Astrocyte (in vitro differentiated cells and primary cell): ENCODE results near the gene SIRPB1. TPM values are rescaled to one million over a fixed set of nuclear protein-coding genes. Genes with fewer than 3 reads are reported as not detected.

Experiments used
- DNase-seq: peaks from one replicate; pipeline ENCODE4 v3.0.0-alpha.2; 2010; ENCODE audit warnings: low read depth
- FAIRE-seq: peaks from 2 replicates; lab custom pipeline; 2011; peaks lifted over from hg19 to GRCh38; lab: Jason Lieb, UNC
- H2AFZ ChIP-seq: 2 replicates; pipeline ENCODE4 v1.6.0; 2012; ENCODE audit warnings: low read depth, low read length, inconsistent platforms
- H3K27ac ChIP-seq: 2 replicates; pipeline ENCODE4 v1.5.1; 2011; ENCODE audit warnings: low read depth, low read length, inconsistent platforms
- H3K27me3 ChIP-seq: 2 replicates; pipeline ENCODE4 v1.6.0; 2011; ENCODE audit warnings: low read length, inconsistent platforms; ENCODE audit not compliant: insufficient read depth
- H3K36me3 ChIP-seq: 2 replicates; pipeline ENCODE4 v1.5.1; 2011; ENCODE audit warnings: low read length, inconsistent platforms; ENCODE audit not compliant: insufficient read depth
- H3K4me1 ChIP-seq: 2 replicates; pipeline ENCODE4 v1.5.1; 2011; ENCODE audit warnings: low read length, inconsistent platforms; ENCODE audit not compliant: insufficient read depth
- H3K4me2 ChIP-seq: 2 replicates; pipeline ENCODE4 v1.6.0; 2012; ENCODE audit warnings: low read length, inconsistent platforms
- H3K4me3 ChIP-seq: 2 replicates; pipeline ENCODE4 v1.5.1; 2011; ENCODE audit warnings: low read depth, mild to moderate bottlenecking, low read length, inconsistent platforms; ENCODE audit not compliant: insufficient read depth
- H3K79me2 ChIP-seq: 2 replicates; pipeline ENCODE4 v1.6.0; 2012; ENCODE audit warnings: mild to moderate bottlenecking, low read length, inconsistent platforms; ENCODE audit not compliant: insufficient read depth
- H3K9ac ChIP-seq: 2 replicates; pipeline ENCODE4 v1.6.0; 2012; ENCODE audit warnings: mild to moderate bottlenecking, low read length, inconsistent platforms
- H3K9me3 ChIP-seq: 2 replicates; pipeline ENCODE4 v1.5.1; 2012; ENCODE audit warnings: low read depth, mild to moderate bottlenecking, low read length, inconsistent platforms; ENCODE audit not compliant: insufficient read depth
- H4K20me1 ChIP-seq: 2 replicates; pipeline ENCODE4 v1.6.0; 2012; ENCODE audit warnings: low read length, inconsistent platforms; ENCODE audit not compliant: insufficient read depth
- H3K27ac Mint-ChIP-seq: one replicate; pipeline ENCODE4 v1.8.0; 2021; ENCODE audit warnings: mild to moderate bottlenecking, mixed read lengths; ENCODE audit not compliant: unreplicated experiment
- H3K27me3 Mint-ChIP-seq: one replicate; pipeline ENCODE4 v1.8.0; 2021; ENCODE audit warnings: low read depth, mixed read lengths; ENCODE audit not compliant: unreplicated experiment
- H3K36me3 Mint-ChIP-seq: one replicate; pipeline ENCODE4 v1.8.0; 2021; ENCODE audit warnings: low read depth, mixed read lengths; ENCODE audit not compliant: unreplicated experiment
- H3K4me1 Mint-ChIP-seq: one replicate; pipeline ENCODE4 v1.8.0; 2021; ENCODE audit warnings: low read depth, mixed read lengths; ENCODE audit not compliant: unreplicated experiment
- H3K4me3 Mint-ChIP-seq: one replicate; pipeline ENCODE4 v1.8.0; 2021; ENCODE audit warnings: mild to moderate bottlenecking, moderate library complexity, mixed read lengths; ENCODE audit not compliant: unreplicated experiment
- H3K9me3 Mint-ChIP-seq: one replicate; pipeline ENCODE4 v1.8.0; 2021; ENCODE audit warnings: mild to moderate bottlenecking, mixed read lengths; ENCODE audit not compliant: unreplicated experiment
- CTCF ChIP-seq: IDR thresholded peaks from 2 replicates; pipeline ENCODE4 v1.5.1; 2011; ENCODE audit warnings: low read depth, mild to moderate bottlenecking, inconsistent platforms, low read length, moderate library complexity; ENCODE audit not compliant: insufficient read depth
- EZH2 ChIP-seq: IDR thresholded peaks from 2 replicates; pipeline ENCODE4 v1.6.1; 2012; ENCODE audit warnings: mild to moderate bottlenecking, low read length, inconsistent platforms; ENCODE audit not compliant: insufficient read depth
- total RNA-seq: library from RNA; stranded (reverse); gene quantifications from 2 replicates; pipeline ENCODE4 v1.2.1, GENCODE V29; 2021

The SIRPB1 gene
- total RNA-seq, 1 donor from 2014 or later: not detected

- H3K9me3 ChIP-seq: no peaks in the 10 kb centered on the region
- TF ChIP-seq EZH2: no peak
- no peak for TF ChIP-seq CTCF
- no peaks in the 10 kb centered on the region for H3K27me3 Mint-ChIP-seq
- H3K27ac ChIP-seq: no peak overlapping the region
- no peak overlapping the region for H3K27ac Mint-ChIP-seq
- no peaks in the 10 kb centered on the region for H3K4me1 Mint-ChIP-seq
- H3K4me3 ChIP-seq: no peak overlapping the region
- H3K36me3 ChIP-seq: no peaks in the 10 kb centered on the region
- H3K9me3 Mint-ChIP-seq: no peaks in the 10 kb centered on the region
- FAIRE-seq (no peak), DNase-seq (no peak)
- no peak overlapping the region for H2AFZ ChIP-seq
- H3K4me2 ChIP-seq: no peak overlapping the region
- H3K9ac ChIP-seq: no peak overlapping the region
- H3K27me3 ChIP-seq: no peaks in the 10 kb centered on the region
- no peaks in the 10 kb centered on the region for H3K79me2 ChIP-seq
- no peak overlapping the region for H3K4me3 Mint-ChIP-seq
- no peaks in the 10 kb centered on the region for H3K4me1 ChIP-seq
- no peaks in the 10 kb centered on the region for H4K20me1 ChIP-seq
- no peaks in the 10 kb centered on the region for H3K36me3 Mint-ChIP-seq
Measured at GRCh38 chr20:1588533-1589460, 31.0 kb downstream of the SIRPB1 start.

GRCh38 chr20:1587781-1588532 lies 31.9 kb downstream of the SIRPB1 start:
- Histone ChIP-seq H3K27me3 (no peaks in the 10 kb centered on the region), H3K4me2 (no peak overlapping the region), H3K4me1 (no peaks in the 10 kb centered on the region), H3K9ac (no peak overlapping the region), H2AFZ (no peak overlapping the region), H3K27ac (no peak overlapping the region), H3K36me3 (no peaks in the 10 kb centered on the region), H4K20me1 (no peaks in the 10 kb centered on the region), H3K79me2 (no peaks in the 10 kb centered on the region), H3K4me3 (no peak overlapping the region), H3K9me3 (no peaks in the 10 kb centered on the region)
- TF ChIP-seq CTCF (no peak), EZH2 (no peak)
- DNase-seq (no peak), FAIRE-seq (no peak)
- Mint-ChIP-seq H3K27ac (no peak overlapping the region), H3K36me3 (no peaks in the 10 kb centered on the region), H3K4me3 (no peak overlapping the region), H3K4me1 (no peaks in the 10 kb centered on the region), H3K9me3 (no peaks in the 10 kb centered on the region), H3K27me3 (no peaks in the 10 kb centered on the region)
